ENCODE data around the gene PIP5K1B. TPM values are rescaled to one million over a fixed set of nuclear protein-coding genes. Genes with fewer than 3 reads are reported as not detected.

Gene PIP5K1B
- total and polyA plus RNA-seq, 2 of the 13 experiments (the other 11 are each of a cell fraction or from before 2014, with no cell fraction given), result 15.8 to 17.5 TPM

GRCh38 chr9:68779558-68780379 is 74.7 kb downstream of the PIP5K1B start:
- DNase-seq (ENCODE audit: low spot score) (peak; percentile 89), FAIRE-seq (peak; percentile 57), ATAC-seq (peak; percentile 93)
- Histone ChIP-seq H3K27ac (ENCODE audit: extremely low read length, insufficient read depth, low read length) (peak overlapping the region; percentile 95), H4K20me1 (ENCODE audit: insufficient read depth, low read length) (peaks cover 10% of the 10 kb centered on the region), H3K36me3 (replicated peaks in 1 of 2; ENCODE audit: control insufficient read depth in 1 of 2, insufficient read depth in 2 of 2, low read length in 2 of 2) (peaks cover 0 to 4% of the 10 kb centered on the region in 2 experiments; a peak in 1 of 5 replicates), H3K4me1 (ENCODE audit: insufficient read depth, low read length) (peaks cover 53% of the 10 kb centered on the region), H3K9me3 (ENCODE audit: low read length) (no peaks in the 10 kb centered on the region), H3K79me2 (ENCODE audit: insufficient read depth, low read length) (peaks cover 55% of the 10 kb centered on the region), H3K27me3 (ENCODE audit: control insufficient read depth in 1 of 2, insufficient read depth in 2 of 2, low read length in 2 of 2) (no peaks in the 10 kb centered on the region; a peak in 1 of 5 replicates), H3K9ac (ENCODE audit: insufficient read depth, low read depth, low read length) (peak overlapping the region; percentile 90), H2AFZ (ENCODE audit: low read length) (peak overlapping the region; percentile 45), H3K4me3 (replicated peaks in 1 of 3; ENCODE audit: insufficient read depth in 1 of 3, low read depth in 2 of 3, low read length in 3 of 3) (peak overlapping the region; percentile 75 to 95 (median 78)), H3K4me2 (ENCODE audit: low read depth, low read length) (peak overlapping the region; percentile 95)
- ChIA-PET POLR2A (interaction anchor here (0.6 to 1.7 kb wide), 12 partner anchors 17 to 94 kb away, joined by 3 to 31 read pairs (median 4); partner anchors contain the start of gene PIP5K1B), CTCF (ENCODE audit: low intra/inter-chr PET ratio, low total read pairs) (interaction anchor here (1.8 kb wide), 1 partner anchor 196 kb away, joined by 6 read pairs; no protein-coding TSS in a partner anchor)
- BruUV-seq (replicated peaks), result no TSS peak
- in situ Hi-C loops (cut with HindIII; ENCODE audit: extremely low pct_ligation_motif_present, low pct_unique_long_range_greater_than_20kb) (loop anchor here (5.0 to 10.0 kb wide), 2 partner anchors 72 to 185 kb away; partner anchors contain the start of gene PIP5K1B), intact Hi-C loops (cut with micrococcal nuclease; ENCODE audit: unreplicated experiment) (loop anchor here (1.0 to 5.0 kb wide), 3 partner anchors 38 to 195 kb away; no protein-coding TSS in a partner anchor)
- under 1% methylated on average over 22 of the region's 65 CpGs for WGBS (ENCODE audit: low lambda C conversion rate)
- TF ChIP-seq ARNT2 (CRISPR knock-in tag; IDR thresholded peaks at IDR 0.05; ENCODE audit: low read depth) (peak; percentile 75), ZNF343 (CRISPR knock-in tag; IDR thresholded peaks at IDR 0.05) (no peak), IRF9 (CRISPR knock-in tag; IDR thresholded peaks at IDR 0.05; ENCODE audit: borderline replicate concordance) (peak; percentile 80; the same call in 1 of the 2 replicates), ZEB1 (IDR thresholded peaks at IDR 0.05; ENCODE audit: insufficient replicate concordance, low read depth) (peak; percentile 40), POLR2A (IDR thresholded peaks at IDR 0.05; ENCODE audit: insufficient read depth in 1 of 2, low read depth in 2 of 2, low read length in 2 of 2) (peak; percentile 80 to 82), DMTF1 (CRISPR knock-in tag; IDR thresholded peaks at IDR 0.05) (no peak), KDM6A (CRISPR knock-in tag; IDR thresholded peaks at IDR 0.05; ENCODE audit: low read depth) (no peak; the same call in 1 of the 2 replicates), PAWR (CRISPR knock-in tag; IDR thresholded peaks at IDR 0.05; ENCODE audit: borderline replicate concordance) (no peak; the same call in 1 of the 2 replicates), SIX4 (CRISPR knock-in tag; IDR thresholded peaks at IDR 0.05) (no peak)
- TF ChIP-seq, protein P1, sequence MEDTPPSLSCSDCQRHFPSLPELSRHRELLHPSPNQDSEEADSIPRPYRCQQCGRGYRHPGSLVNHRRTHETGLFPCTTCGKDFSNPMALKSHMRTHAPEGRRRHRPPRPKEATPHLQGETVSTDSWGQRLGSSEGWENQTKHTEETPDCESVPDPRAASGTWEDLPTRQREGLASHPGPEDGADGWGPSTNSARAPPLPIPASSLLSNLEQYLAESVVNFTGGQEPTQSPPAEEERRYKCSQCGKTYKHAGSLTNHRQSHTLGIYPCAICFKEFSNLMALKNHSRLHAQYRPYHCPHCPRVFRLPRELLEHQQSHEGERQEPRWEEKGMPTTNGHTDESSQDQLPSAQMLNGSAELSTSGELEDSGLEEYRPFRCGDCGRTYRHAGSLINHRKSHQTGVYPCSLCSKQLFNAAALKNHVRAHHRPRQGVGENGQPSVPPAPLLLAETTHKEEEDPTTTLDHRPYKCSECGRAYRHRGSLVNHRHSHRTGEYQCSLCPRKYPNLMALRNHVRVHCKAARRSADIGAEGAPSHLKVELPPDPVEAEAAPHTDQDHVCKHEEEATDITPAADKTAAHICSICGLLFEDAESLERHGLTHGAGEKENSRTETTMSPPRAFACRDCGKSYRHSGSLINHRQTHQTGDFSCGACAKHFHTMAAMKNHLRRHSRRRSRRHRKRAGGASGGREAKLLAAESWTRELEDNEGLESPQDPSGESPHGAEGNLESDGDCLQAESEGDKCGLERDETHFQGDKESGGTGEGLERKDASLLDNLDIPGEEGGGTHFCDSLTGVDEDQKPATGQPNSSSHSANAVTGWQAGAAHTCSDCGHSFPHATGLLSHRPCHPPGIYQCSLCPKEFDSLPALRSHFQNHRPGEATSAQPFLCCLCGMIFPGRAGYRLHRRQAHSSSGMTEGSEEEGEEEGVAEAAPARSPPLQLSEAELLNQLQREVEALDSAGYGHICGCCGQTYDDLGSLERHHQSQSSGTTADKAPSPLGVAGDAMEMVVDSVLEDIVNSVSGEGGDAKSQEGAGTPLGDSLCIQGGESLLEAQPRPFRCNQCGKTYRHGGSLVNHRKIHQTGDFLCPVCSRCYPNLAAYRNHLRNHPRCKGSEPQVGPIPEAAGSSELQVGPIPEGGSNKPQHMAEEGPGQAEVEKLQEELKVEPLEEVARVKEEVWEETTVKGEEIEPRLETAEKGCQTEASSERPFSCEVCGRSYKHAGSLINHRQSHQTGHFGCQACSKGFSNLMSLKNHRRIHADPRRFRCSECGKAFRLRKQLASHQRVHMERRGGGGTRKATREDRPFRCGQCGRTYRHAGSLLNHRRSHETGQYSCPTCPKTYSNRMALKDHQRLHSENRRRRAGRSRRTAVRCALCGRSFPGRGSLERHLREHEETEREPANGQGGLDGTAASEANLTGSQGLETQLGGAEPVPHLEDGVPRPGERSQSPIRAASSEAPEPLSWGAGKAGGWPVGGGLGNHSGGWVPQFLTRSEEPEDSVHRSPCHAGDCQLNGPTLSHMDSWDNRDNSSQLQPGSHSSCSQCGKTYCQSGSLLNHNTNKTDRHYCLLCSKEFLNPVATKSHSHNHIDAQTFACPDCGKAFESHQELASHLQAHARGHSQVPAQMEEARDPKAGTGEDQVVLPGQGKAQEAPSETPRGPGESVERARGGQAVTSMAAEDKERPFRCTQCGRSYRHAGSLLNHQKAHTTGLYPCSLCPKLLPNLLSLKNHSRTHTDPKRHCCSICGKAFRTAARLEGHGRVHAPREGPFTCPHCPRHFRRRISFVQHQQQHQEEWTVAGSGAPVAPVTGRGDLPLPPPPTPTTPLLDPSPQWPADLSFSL (CRISPR knock-in tag; IDR thresholded peaks at IDR 0.05), result no peak
- TF ChIP-seq, protein P2, sequence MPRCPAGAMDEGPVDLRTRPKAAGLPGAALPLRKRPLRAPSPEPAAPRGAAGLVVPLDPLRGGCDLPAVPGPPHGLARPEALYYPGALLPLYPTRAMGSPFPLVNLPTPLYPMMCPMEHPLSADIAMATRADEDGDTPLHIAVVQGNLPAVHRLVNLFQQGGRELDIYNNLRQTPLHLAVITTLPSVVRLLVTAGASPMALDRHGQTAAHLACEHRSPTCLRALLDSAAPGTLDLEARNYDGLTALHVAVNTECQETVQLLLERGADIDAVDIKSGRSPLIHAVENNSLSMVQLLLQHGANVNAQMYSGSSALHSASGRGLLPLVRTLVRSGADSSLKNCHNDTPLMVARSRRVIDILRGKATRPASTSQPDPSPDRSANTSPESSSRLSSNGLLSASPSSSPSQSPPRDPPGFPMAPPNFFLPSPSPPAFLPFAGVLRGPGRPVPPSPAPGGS (CRISPR knock-in tag; IDR thresholded peaks at IDR 0.05), result 0 out of 2 replicates have a peak, but pooled peaks have one; percentile 47
